K562 (cell line): ENCODE results near the gene NUDT15.
"Not testable (repeated sequence)": the region's sequence is repeated elsewhere in the genome, so short reads cannot be mapped to it uniquely, and the experiment has no call there.

Experiments
- ASH1L ChIP-seq: fragments of 450-650 bp; IDR thresholded peaks from 2 replicates; pipeline ENCODE4 v1.6.1; 2018; ENCODE audit warnings: borderline replicate concordance, mild to moderate bottlenecking, low read depth; ENCODE audit not compliant: partially characterized antibody
- GTF2F1 ChIP-seq: IDR thresholded peaks from 2 replicates; pipeline ENCODE4 v1.6.1; 2011; ENCODE audit warnings: low read depth, low read length, improper control_type of control experiment
- JUN ChIP-seq, 2 experiments: sonication (generic) in 1 of 2; formaldehyde crosslinking in 1 of 2; IDR thresholded peaks; 2 replicates each; pipeline versions ENCODE4 v1.6.1 to v1.8.0; 2012 to 2022; ENCODE audit warnings: borderline replicate concordance in 2 of 2, mild to moderate bottlenecking in 2 of 2, improper control_type of control experiment in 1 of 2, low read depth in 1 of 2, low read length in 1 of 2, missing genetic modification reagents in 1 of 2
- MAFF ChIP-seq: IDR thresholded peaks from 2 replicates; pipeline ENCODE4 v1.6.1; 2012; ENCODE audit warnings: low read length, improper control_type of control experiment
- POLR2A ChIP-seq: fragments of 450-650 bp; conservative IDR thresholded peaks from 2 replicates; pipeline ENCODE4 v1.6.1; 2016
- ZNF311 ChIP-seq: fragments of 250-450 bp; sonication (Bioruptor Pico); IDR thresholded peaks from 2 replicates; pipeline ENCODE4 v1.4.0; 2020; ENCODE audit warnings: mild to moderate bottlenecking, moderate library complexity
- TF ChIP-seq, protein P1 (sequence below): fragments of 450-650 bp; IDR thresholded peaks from 2 replicates; pipeline ENCODE4 v1.6.1; 2016; ENCODE audit warnings: low read depth
- TF ChIP-seq, protein P2 (sequence below): fragments of 200-800 bp; sonication (Bioruptor generic); IDR thresholded peaks from 2 replicates; pipeline ENCODE4 v1.6.1; 2016; ENCODE audit warnings: missing genetic modification characterization, missing compliant biosample characterization

DNA sequence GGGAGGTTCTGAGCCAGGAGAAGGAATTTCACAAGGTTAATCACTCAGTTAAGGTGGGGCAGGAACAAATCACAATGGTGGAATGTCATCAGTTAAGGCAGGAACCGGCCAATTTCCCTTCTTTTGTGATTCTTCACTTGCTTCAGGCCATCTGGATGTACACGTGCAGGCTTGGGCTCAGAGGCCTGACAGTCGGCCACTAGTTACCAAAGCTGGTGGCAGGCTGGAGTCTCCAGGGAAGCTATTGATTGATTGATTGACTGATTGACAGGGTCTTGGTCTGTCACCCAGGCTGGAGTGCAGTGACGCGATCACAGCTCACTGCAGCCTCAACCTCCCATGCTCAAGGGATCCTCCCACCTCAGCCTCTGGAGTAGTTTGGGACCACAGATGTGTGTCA lies 35.5 kb upstream of the NUDT15 start:
- TF ChIP-seq ZNF311 (CRISPR knock-in tag); GTF2F1; JUN (IDR thresholded peaks at IDR 0.05; ENCODE audit: borderline replicate concordance, low read depth, low read length); JUN (CRISPR knock-in tag; IDR thresholded peaks at IDR 0.05; ENCODE audit: borderline replicate concordance); ASH1L; MAFF; POLR2A: not testable (repeated sequence)
- TF ChIP-seq, protein P1, sequence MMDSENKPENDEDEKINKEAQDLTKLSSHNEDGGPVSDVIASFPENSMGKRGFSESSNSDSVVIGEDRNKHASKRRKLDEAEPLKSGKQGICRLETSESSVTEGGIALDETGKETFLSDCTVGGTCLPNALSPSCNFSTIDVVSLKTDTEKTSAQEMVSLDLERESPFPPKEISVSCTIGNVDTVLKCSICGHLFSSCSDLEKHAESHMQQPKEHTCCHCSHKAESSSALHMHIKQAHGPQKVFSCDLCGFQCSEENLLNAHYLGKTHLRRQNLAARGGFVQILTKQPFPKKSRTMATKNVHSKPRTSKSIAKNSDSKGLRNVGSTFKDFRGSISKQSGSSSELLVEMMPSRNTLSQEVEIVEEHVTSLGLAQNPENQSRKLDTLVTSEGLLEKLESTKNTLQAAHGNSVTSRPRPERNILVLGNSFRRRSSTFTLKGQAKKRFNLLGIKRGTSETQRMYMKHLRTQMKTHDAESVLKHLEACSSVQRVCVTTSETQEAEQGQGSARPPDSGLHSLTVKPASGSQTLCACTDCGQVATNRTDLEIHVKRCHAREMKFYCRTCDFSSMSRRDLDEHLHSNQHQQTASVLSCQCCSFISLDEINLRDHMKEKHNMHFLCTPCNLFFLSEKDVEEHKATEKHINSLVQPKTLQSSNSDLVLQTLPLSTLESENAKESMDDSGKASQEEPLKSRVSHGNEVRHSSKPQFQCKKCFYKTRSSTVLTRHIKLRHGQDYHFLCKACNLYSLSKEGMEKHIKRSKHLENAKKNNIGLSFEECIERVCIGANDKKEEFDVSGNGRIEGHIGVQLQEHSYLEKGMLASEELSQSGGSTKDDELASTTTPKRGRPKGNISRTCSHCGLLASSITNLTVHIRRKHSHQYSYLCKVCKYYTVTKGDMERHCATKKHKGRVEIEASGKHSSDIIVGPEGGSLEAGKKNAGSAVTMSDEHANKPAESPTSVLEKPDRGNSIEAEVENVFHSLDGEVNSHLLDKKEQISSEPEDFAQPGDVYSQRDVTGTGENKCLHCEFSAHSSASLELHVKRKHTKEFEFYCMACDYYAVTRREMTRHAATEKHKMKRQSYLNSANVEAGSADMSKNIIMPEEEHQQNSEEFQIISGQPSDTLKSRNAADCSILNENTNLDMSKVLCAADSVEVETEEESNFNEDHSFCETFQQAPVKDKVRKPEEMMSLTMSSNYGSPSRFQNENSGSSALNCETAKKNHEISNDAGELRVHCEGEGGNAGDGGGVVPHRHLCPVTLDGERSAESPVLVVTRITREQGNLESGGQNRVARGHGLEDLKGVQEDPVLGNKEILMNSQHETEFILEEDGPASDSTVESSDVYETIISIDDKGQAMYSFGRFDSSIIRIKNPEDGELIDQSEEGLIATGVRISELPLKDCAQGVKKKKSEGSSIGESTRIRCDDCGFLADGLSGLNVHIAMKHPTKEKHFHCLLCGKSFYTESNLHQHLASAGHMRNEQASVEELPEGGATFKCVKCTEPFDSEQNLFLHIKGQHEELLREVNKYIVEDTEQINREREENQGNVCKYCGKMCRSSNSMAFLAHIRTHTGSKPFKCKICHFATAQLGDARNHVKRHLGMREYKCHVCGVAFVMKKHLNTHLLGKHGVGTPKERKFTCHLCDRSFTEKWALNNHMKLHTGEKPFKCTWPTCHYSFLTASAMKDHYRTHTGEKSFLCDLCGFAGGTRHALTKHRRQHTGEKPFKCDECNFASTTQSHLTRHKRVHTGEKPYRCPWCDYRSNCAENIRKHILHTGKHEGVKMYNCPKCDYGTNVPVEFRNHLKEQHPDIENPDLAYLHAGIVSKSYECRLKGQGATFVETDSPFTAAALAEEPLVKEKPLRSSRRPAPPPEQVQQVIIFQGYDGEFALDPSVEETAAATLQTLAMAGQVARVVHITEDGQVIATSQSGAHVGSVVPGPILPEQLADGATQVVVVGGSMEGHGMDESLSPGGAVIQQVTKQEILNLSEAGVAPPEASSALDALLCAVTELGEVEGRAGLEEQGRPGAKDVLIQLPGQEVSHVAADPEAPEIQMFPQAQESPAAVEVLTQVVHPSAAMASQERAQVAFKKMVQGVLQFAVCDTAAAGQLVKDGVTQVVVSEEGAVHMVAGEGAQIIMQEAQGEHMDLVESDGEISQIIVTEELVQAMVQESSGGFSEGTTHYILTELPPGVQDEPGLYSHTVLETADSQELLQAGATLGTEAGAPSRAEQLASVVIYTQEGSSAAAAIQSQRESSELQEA = not testable (repeated sequence)
- TF ChIP-seq, protein P2, sequence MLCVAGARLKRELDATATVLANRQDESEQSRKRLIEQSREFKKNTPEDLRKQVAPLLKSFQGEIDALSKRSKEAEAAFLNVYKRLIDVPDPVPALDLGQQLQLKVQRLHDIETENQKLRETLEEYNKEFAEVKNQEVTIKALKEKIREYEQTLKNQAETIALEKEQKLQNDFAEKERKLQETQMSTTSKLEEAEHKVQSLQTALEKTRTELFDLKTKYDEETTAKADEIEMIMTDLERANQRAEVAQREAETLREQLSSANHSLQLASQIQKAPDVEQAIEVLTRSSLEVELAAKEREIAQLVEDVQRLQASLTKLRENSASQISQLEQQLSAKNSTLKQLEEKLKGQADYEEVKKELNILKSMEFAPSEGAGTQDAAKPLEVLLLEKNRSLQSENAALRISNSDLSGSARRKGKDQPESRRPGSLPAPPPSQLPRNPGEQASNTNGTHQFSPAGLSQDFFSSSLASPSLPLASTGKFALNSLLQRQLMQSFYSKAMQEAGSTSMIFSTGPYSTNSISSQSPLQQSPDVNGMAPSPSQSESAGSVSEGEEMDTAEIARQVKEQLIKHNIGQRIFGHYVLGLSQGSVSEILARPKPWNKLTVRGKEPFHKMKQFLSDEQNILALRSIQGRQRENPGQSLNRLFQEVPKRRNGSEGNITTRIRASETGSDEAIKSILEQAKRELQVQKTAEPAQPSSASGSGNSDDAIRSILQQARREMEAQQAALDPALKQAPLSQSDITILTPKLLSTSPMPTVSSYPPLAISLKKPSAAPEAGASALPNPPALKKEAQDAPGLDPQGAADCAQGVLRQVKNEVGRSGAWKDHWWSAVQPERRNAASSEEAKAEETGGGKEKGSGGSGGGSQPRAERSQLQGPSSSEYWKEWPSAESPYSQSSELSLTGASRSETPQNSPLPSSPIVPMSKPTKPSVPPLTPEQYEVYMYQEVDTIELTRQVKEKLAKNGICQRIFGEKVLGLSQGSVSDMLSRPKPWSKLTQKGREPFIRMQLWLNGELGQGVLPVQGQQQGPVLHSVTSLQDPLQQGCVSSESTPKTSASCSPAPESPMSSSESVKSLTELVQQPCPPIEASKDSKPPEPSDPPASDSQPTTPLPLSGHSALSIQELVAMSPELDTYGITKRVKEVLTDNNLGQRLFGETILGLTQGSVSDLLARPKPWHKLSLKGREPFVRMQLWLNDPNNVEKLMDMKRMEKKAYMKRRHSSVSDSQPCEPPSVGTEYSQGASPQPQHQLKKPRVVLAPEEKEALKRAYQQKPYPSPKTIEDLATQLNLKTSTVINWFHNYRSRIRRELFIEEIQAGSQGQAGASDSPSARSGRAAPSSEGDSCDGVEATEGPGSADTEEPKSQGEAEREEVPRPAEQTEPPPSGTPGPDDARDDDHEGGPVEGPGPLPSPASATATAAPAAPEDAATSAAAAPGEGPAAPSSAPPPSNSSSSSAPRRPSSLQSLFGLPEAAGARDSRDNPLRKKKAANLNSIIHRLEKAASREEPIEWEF (CRISPR knock-in tag) = not testable (repeated sequence)
